Measurements from ENCODE around the gene PAK4. TPM values are rescaled to one million over a fixed set of nuclear protein-coding genes. Genes with fewer than 3 reads are reported as not detected.
A peak's percentile ranks its signal among the peaks of the same experiment; 100 is the strongest.

The PAK4 gene
- total and polyA plus RNA-seq, 9 of the 15 experiments (the other 6 are each of a cell fraction or from before 2014, with no cell fraction given): 0.21 to 33.5 (median 5.8) TPM

DNA sequence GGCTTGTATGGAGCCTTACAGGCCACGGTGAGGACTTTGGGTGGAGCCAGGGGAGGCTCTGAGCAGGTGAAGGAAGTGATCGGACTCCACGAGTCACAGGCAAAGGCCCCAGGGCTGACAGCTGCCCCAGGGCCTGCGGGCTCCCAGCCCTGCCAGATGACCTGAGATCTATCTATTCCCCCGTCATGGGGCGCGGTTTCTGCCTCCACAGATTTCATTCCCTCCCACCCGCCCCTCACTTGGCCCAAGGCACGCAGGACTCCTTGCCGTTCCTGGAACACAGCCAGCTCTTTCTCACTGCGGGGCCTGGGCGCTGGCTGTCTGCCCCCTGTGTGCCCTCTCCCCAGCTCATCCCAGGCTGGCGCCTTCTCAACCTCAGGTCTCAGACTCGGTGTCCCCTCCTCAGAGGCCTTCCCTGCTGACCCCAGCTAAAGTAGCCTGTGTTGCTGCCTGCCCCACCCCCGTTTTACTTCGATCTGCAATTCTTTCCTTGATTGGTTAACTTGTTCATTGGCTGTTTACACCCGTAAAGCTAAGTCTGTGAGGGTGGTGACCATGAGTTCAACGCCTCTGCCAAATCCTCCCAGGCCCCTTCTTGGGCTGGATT is 13.9 kb upstream of the PAK4 start:
- POLR2A ChIA-PET: no interaction called here
- Histone ChIP-seq H3K9me3 (replicated peaks; ENCODE audit: control insufficient read depth, insufficient read depth, low read depth, low read length) (no peaks in the 10 kb centered on the region), H3K4me1 (replicated peaks in 1 of 2; ENCODE audit: control insufficient read depth in 2 of 2, insufficient read depth in 2 of 2, low read length in 2 of 2) (peaks cover 0 to 22% of the 10 kb centered on the region in 2 experiments; a peak in 3 of 5 replicates), H3K9me1 (ENCODE audit: control insufficient read depth, insufficient read depth, low read length) (no peaks in the 10 kb centered on the region), H2AFZ (ENCODE audit: low read depth, low read length) (no peak overlapping the region), H3K27ac (ENCODE audit: extremely low read depth, low read depth, low read length) (no peak overlapping the region), H3K4me3 (no peak overlapping the region), H4K20me1 (replicated peaks; ENCODE audit: control insufficient read depth, insufficient read depth, low read length) (no peaks in the 10 kb centered on the region), H3K36me3 (ENCODE audit: control insufficient read depth, insufficient read depth, low read length) (no peaks in the 10 kb centered on the region), H3K4me2 (ENCODE audit: insufficient read depth, low read length) (no peak overlapping the region), H3K79me2 (ENCODE audit: control insufficient read depth, insufficient read depth, low read length) (no peaks in the 10 kb centered on the region), H3K9ac (ENCODE audit: insufficient read depth in 1 of 2, low read depth in 2 of 2, low read length in 2 of 2) (peak overlapping the region in 1 of 2 experiments; percentile 68; a peak in 2 of 4 replicates), H3K27me3 (ENCODE audit: control insufficient read depth in 2 of 2, insufficient read depth in 2 of 2, low read length in 2 of 2) (peaks cover 10 to 40% of the 10 kb centered on the region in 2 experiments; a peak in 3 of 5 replicates)
- peak; percentile 75 for TF ChIP-seq NFIC (IDR thresholded peaks at IDR 0.05)
- TF ChIP-seq HNRNPLL (IDR thresholded peaks at IDR 0.05; ENCODE audit: low read depth, low read length, poor library complexity, severe bottlenecking): no peak
- no peak for TF ChIP-seq KLF16 (IDR thresholded peaks at IDR 0.05)
- no peak for TF ChIP-seq MYNN (IDR thresholded peaks at IDR 0.05)
- no peak for TF ChIP-seq MYNN (CRISPR knock-in tag; IDR thresholded peaks at IDR 0.05)
- no peak for TF ChIP-seq KLF6 (CRISPR knock-in tag; IDR thresholded peaks at IDR 0.05; ENCODE audit: borderline replicate concordance)
- intact Hi-C loops (cut with micrococcal nuclease): no loop called here
- peak; percentile 45 to 55 (median 48) for DNase-seq (ENCODE audit: extremely low read depth in 1 of 4, low spot score in 3 of 4)
- CTCF ChIA-PET (ENCODE audit: low intra/inter-chr PET ratio): no interaction called here
- peak; percentile 66 for ATAC-seq
- no peak for FAIRE-seq
- WGBS (ENCODE audit: insufficient coverage, low coverage, missing lambda C conversion rate): 10% methylated on average over 10 of the region's 18 CpGs
- in situ Hi-C loops (cut with MboI): loop anchor here (10.0 kb wide), 1 partner anchor 147 kb away; no protein-coding TSS in a partner anchor
- BruUV-seq (replicated peaks): no TSS peak
